Mammary epithelial cell (primary cell): ENCODE data around the gene GALNT11.

Source experiments
- EZH2 ChIP-seq: IDR thresholded peaks from 2 replicates; pipeline ENCODE4 v1.6.1; 2012; ENCODE audit warnings: low read length, inconsistent platforms, borderline replicate concordance
- TF ChIP-seq, protein P1 (sequence below), 2 donors: IDR thresholded peaks in 1 of 2; conservative IDR thresholded peaks in 1 of 2; 2 replicates each; pipeline ENCODE4 v1.5.1; 2011 to 2012; ENCODE audit warnings: inconsistent platforms in 2 of 2, low read length in 2 of 2, mild to moderate bottlenecking in 2 of 2, control low read depth in 1 of 2, low read depth in 1 of 2; ENCODE audit not compliant: insufficient read depth in 1 of 2; ENCODE audit errors: extremely low read depth in 1 of 2

DNA sequence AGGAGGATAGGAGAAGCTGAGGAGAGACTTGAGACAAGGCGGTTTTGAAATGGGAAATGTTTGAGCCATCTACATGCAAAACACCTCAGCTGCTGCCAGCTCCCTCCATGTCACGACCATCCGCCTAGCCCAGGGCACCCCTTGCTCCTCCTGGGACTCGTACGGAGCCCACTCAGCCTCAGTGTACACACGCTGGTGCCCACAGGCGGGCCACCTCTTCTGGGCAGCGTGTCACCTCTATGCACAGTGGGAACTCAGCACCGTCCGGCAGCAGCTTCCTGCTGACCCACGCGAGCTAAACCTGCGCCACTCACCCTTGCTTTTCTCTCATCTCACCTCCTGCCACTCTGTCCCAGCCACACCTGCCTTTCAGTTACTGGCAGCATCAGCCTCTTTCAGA lies 108.3 kb downstream of the GALNT11 start:
- TF ChIP-seq, protein P1, sequence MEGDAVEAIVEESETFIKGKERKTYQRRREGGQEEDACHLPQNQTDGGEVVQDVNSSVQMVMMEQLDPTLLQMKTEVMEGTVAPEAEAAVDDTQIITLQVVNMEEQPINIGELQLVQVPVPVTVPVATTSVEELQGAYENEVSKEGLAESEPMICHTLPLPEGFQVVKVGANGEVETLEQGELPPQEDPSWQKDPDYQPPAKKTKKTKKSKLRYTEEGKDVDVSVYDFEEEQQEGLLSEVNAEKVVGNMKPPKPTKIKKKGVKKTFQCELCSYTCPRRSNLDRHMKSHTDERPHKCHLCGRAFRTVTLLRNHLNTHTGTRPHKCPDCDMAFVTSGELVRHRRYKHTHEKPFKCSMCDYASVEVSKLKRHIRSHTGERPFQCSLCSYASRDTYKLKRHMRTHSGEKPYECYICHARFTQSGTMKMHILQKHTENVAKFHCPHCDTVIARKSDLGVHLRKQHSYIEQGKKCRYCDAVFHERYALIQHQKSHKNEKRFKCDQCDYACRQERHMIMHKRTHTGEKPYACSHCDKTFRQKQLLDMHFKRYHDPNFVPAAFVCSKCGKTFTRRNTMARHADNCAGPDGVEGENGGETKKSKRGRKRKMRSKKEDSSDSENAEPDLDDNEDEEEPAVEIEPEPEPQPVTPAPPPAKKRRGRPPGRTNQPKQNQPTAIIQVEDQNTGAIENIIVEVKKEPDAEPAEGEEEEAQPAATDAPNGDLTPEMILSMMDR (conservative IDR thresholded peaks at IDR 0.05 in 1 of 2, IDR thresholded peaks at IDR 0.05 in 1 of 2; ENCODE audit: extremely low read depth in 1 of 2, insufficient read depth in 1 of 2, low read depth in 1 of 2, low read length in 2 of 2) = no peak
- TF ChIP-seq EZH2 = no peak
